Activated CD8-positive, alpha-beta memory T cell treated with anti-CD3 and anti-CD28 coated beads, Interleukin-2, amount 10 ng/mL, durations not matched to agents 7 days and 5 days (primary cell): ENCODE data around the gene ADAMTS16. TPM values are rescaled to one million over a fixed set of nuclear protein-coding genes. Genes with fewer than 3 reads are reported as not detected.

Source experiments
- ATAC-seq: fragments of 150-1000 bp; cut with Tn5 transposase; one replicate; pipeline ENCODE4 v1.10.0; 2021; ENCODE audit warnings: moderate library complexity
- CTCF ChIA-PET: fragments of 350-600 bp; sonication (Branson Sonifier 250); formaldehyde crosslinking; loops from one replicate; lab custom pipeline; 2021; ENCODE audit warnings: antibody characterized with exemption; lab: Charles Lee
- DNase-seq: peaks from one replicate; pipeline ENCODE4 v3.0.0-alpha.2; 2020
- H3K27ac Mint-ChIP-seq: one replicate; pipeline ENCODE4 v1.8.0; 2021; ENCODE audit warnings: mild to moderate bottlenecking, mixed read lengths
- H3K27me3 Mint-ChIP-seq: one replicate; pipeline ENCODE4 v1.8.0; 2021; ENCODE audit warnings: mixed read lengths
- H3K36me3 Mint-ChIP-seq: one replicate; pipeline ENCODE4 v1.8.0; 2021; ENCODE audit warnings: mild to moderate bottlenecking, mixed read lengths
- H3K4me1 Mint-ChIP-seq: one replicate; pipeline ENCODE4 v1.8.0; 2021; ENCODE audit warnings: mixed read lengths
- H3K4me3 Mint-ChIP-seq: one replicate; pipeline ENCODE4 v1.8.0; 2021; ENCODE audit warnings: mild to moderate bottlenecking, moderate library complexity, mixed read lengths
- H3K9me3 Mint-ChIP-seq: one replicate; pipeline ENCODE4 v1.8.0; 2022; ENCODE audit warnings: low read depth, mixed read lengths
- total RNA-seq, 2 experiments: library from RNA; stranded (reverse); gene quantifications; one replicate each; pipeline ENCODE4 v1.2.3, GENCODE V29; 2021

The ADAMTS16 gene
- total RNA-seq, 2 experiments from 2014 or later: not detected

DNA sequence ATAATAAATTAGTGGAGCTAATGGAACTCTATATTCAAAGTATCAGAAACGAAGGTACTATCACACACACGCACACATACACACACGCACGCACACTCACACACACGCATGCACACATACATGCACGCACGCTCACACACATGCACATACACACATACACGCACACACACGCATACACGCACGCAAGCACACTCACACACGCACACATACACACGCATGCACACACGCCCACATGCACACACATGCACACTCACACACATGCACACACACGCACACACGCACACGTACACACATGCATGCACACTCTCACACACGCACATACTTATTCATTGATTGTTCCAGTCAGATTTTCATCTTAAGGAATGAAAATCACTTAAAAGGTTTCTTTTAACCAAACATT, 212.5 kb downstream of the ADAMTS16 start:
- CTCF ChIA-PET: no interaction called here
- Mint-ChIP-seq H3K9me3 (peaks cover 3% of the 10 kb centered on the region), H3K4me1 (peaks cover 10% of the 10 kb centered on the region), H3K27ac (no peak overlapping the region), H3K4me3 (no peak overlapping the region), H3K36me3 (no peaks in the 10 kb centered on the region), H3K27me3 (no peaks in the 10 kb centered on the region)
- no peak for ATAC-seq
- no peak for DNase-seq

DNA sequence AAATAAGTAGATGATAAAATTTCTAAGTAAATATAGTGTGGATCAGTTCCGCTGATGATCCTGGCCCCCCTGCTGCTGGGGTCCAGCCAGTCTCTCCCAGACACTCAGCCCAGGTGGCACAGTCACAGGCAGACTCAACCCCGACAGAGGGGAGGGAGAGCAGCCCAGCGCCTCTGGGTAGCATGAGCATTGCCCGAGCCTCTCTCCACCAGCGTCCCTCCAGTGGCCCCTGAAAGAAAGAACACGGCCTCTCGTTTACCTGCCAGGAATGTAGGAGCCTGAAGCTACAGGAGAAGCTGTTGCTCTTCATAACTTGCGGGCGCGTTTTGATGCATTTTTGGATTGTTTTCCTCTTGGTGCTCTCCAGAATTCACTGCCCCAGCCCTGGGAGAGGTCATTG, 213.6 kb downstream of the ADAMTS16 start:
- no peak overlapping the region for H3K27ac Mint-ChIP-seq
- H3K4me1 Mint-ChIP-seq: peaks cover 2% of the 10 kb centered on the region

DNA sequence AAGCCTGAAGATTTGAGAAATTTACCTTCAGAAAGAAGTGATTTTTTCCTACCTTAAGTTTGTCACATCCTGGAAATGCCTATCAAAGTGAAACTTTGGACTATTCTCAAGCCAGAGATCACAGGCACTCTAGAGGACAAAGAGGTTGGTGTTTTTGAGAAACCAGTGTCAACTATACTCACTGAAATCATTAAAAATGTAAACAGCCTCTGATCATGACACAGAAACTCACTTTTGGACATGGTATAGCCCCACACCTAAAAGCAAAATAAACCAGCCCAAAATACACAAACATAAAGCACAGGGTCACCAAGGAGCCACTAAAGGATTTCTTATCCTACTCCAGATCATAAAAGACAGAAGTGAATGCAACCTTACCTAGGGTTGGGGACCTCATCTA, 216.6 kb downstream of the ADAMTS16 start:
- Mint-ChIP-seq H3K4me3 (no peak overlapping the region), H3K27ac (no peak overlapping the region), H3K4me1 (no peaks in the 10 kb centered on the region), H3K9me3 (peaks cover 3% of the 10 kb centered on the region), H3K27me3 (no peaks in the 10 kb centered on the region), H3K36me3 (no peaks in the 10 kb centered on the region)
- CTCF ChIA-PET: no interaction called here
- no peak for DNase-seq
- ATAC-seq: no peak

More for the DNA sequence above, 213.6 kb downstream of the ADAMTS16 start:
- Mint-ChIP-seq H3K4me3 (no peak overlapping the region), H3K9me3 (peaks cover 3% of the 10 kb centered on the region), H3K27me3 (no peaks in the 10 kb centered on the region), H3K36me3 (no peaks in the 10 kb centered on the region)
- DNase-seq: no peak
- CTCF ChIA-PET: no interaction called here
- ATAC-seq: no peak

DNA sequence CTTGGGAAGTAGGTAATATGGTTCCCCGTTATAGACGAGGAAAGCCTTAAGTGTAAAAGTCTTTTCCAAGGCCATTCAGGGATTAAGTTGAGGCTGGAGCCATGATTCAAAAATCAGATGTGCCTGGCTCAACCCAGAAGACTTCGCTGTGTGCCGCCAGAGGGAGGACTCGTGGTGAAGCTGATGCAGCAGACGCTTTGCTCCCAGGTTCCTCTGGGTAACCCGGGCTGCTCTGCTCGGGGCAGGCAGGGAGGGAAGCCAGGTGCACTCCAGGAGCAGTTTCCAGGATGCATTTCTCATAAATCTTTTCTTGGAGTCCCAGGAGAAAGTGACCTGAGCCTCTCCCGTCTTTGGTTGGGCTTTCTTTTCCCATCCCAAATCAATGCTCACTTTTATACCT, 219.5 kb downstream of the ADAMTS16 start:
- DNase-seq (no peak), ATAC-seq (no peak)
- Mint-ChIP-seq H3K27ac (no peak overlapping the region), H3K4me1 (no peaks in the 10 kb centered on the region), H3K4me3 (no peak overlapping the region), H3K9me3 (no peaks in the 10 kb centered on the region), H3K27me3 (no peaks in the 10 kb centered on the region), H3K36me3 (no peaks in the 10 kb centered on the region)
- CTCF ChIA-PET: no interaction called here

DNA sequence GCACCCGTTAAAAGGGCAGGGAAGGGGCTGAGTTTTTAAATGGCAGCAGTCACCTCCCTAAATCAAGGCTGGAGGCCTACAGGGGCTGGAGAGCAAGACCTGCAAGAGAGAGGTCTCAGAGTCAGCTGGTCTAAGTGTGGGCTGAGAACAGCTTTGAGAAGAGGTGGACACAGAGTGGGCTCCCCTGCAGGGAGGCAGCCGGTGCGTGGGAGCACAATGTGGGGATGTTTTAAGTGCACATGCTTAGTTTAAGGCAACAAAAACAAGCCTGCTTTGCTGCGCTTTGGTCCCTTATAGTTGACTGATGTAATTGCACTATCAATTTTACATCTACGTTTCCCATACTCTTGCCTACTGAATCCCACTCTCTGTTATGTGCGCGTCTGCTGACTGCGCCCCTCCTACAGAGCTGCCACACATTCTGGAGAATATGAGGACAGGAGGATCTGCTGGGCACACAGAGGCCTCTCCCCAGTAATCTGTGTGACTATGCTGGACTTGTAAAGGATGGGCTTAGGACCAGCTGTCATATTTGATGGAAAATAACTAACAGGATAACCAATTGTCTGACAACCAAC, 220.3 kb downstream of the ADAMTS16 start:
- CTCF ChIA-PET: no interaction called here
- H3K4me1 Mint-ChIP-seq: no peaks in the 10 kb centered on the region
- H3K9me3 Mint-ChIP-seq: no peaks in the 10 kb centered on the region
- no peak overlapping the region for H3K4me3 Mint-ChIP-seq
- no peaks in the 10 kb centered on the region for H3K27me3 Mint-ChIP-seq
- ATAC-seq (no peak), DNase-seq (no peak)
- no peaks in the 10 kb centered on the region for H3K36me3 Mint-ChIP-seq
- H3K27ac Mint-ChIP-seq: no peak overlapping the region

DNA sequence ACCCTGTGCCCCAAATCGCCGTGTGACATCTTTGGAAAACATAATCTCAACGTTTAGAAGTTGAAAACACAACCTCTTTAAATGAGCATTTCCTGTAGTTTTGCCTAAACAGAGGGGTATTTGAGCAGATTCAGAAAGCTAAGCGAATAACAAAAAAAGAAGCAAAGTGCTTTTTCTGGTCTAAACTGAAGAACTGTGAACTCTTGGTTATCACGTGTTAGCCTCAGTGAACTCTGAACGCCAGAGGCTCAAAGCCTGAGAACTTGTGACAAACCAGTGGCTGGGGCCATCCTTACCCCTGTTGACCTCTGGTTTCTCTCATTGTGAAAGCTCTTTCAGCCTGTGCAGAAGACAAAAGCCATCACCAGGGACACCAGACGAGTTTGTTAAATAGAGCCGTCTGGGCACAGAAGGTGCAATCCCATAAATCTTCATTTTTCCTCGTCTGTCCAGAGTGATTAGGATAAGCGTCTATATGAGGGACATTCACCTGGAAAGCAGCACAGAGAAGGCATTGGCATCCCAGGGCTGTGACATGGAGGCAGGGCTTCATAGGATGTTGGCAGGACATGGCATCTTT, 220.9 kb downstream of the ADAMTS16 start:
- H3K4me1 Mint-ChIP-seq: no peaks in the 10 kb centered on the region
- CTCF ChIA-PET: no interaction called here
- no peak overlapping the region for H3K4me3 Mint-ChIP-seq
- no peaks in the 10 kb centered on the region for H3K36me3 Mint-ChIP-seq
- H3K27ac Mint-ChIP-seq: no peak overlapping the region
- no peak for ATAC-seq
- H3K9me3 Mint-ChIP-seq: no peaks in the 10 kb centered on the region
- no peaks in the 10 kb centered on the region for H3K27me3 Mint-ChIP-seq
- no peak for DNase-seq

DNA sequence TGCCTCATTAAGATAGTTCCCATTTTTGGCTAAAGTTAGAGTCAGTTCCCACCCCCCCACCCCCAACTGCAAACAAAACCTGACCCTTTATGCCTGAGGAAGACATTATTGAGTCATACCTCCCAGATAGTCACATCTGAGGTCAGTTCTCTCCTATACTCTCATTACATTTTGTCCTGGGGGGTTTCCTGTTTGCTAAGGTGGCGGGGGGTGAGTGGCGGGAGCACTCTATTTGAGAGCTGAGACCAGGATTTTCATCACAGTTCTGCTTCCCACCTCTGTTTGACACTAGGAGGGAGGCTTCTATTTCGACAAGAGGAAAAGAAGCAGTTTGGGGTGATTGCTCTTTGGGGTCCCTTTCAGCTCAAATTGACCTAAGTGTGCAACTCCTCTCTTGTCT, 222.9 kb downstream of the ADAMTS16 start:
- H3K36me3 Mint-ChIP-seq: no peaks in the 10 kb centered on the region
- H3K27ac Mint-ChIP-seq: no peak overlapping the region
- DNase-seq: no peak
- no peak for ATAC-seq
- H3K9me3 Mint-ChIP-seq: no peaks in the 10 kb centered on the region
- no peaks in the 10 kb centered on the region for H3K4me1 Mint-ChIP-seq
- no peaks in the 10 kb centered on the region for H3K27me3 Mint-ChIP-seq
- H3K4me3 Mint-ChIP-seq: no peak overlapping the region
- CTCF ChIA-PET: no interaction called here

DNA sequence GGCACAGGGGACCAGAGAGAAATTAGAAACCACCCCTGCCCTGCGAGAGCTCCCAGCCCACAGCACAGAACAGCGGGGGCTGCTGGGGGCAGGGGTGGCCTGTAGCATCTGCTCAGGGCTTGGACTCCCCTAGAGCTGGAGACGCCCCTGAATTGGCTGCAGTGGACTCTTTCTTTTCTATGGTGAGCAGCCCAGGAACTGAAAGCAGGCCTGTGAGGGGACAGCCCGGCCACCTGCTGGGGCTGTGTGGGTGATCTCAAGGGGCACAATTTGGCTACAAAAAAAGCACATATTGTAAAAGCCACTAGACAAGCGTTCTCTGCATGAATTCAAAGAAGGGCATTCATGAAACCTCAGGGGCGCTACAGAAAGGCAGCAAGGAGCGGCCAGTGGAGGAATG, 224.8 kb downstream of the ADAMTS16 start:
- Mint-ChIP-seq H3K36me3 (no peaks in the 10 kb centered on the region), H3K27me3 (no peaks in the 10 kb centered on the region), H3K27ac (no peak overlapping the region), H3K9me3 (no peaks in the 10 kb centered on the region), H3K4me1 (no peaks in the 10 kb centered on the region), H3K4me3 (no peak overlapping the region)
- DNase-seq (no peak), ATAC-seq (no peak)
- CTCF ChIA-PET: no interaction called here

DNA sequence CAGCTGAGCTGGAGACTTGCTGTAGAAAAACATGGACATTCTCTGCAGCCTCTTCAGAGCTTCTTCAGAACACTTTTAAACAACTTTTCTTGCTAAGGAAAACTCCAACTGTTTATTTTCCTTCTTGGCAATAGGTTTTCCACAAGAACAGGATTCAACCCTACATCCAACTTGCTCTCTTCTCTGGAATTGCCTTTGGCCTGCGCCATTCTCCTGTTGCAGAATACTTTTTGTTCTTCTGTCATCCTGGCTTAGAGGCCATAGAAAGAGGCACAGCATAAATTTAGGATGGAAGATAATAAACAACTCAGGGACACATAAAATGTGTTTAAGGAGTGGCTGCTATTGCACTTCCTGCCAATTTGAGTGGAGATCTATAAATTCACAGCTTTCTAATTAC, 227.6 kb downstream of the ADAMTS16 start:
- no peaks in the 10 kb centered on the region for H3K4me1 Mint-ChIP-seq
- H3K27ac Mint-ChIP-seq: no peak overlapping the region
- CTCF ChIA-PET: no interaction called here
- H3K27me3 Mint-ChIP-seq: no peaks in the 10 kb centered on the region
- no peak overlapping the region for H3K4me3 Mint-ChIP-seq
- no peak for DNase-seq
- H3K36me3 Mint-ChIP-seq: no peaks in the 10 kb centered on the region
- ATAC-seq: no peak
- H3K9me3 Mint-ChIP-seq: no peaks in the 10 kb centered on the region

DNA sequence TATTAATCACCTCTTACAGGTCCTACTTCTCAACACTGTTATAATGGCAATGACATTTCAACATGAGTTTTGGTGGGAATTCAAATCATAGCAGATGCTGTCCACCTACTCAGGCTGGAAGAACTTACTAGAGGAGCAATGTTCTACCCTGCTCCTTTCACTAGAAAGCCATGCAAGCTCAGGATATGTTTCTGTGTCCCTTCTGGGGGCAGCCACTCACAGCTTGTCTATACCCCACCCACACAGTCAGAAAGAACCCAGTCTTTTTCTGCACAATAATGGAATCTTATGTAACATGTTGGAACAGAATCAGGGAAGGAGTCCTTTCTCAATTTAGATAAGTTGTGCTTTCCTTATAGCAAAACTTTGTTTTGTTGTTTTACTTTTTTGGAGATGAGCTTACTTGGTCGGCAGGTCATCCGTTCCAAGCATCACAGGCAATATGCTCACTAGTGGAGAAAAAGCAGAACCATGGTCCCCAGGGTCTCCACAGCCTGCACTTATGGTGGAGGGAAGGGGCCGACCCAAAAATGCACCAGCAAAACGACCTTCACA, 229.0 kb downstream of the ADAMTS16 start:
- no peaks in the 10 kb centered on the region for H3K36me3 Mint-ChIP-seq
- CTCF ChIA-PET: no interaction called here
- no peak for DNase-seq
- no peaks in the 10 kb centered on the region for H3K4me1 Mint-ChIP-seq
- ATAC-seq: no peak
- no peaks in the 10 kb centered on the region for H3K9me3 Mint-ChIP-seq
- H3K4me3 Mint-ChIP-seq: no peak overlapping the region
- H3K27ac Mint-ChIP-seq: no peak overlapping the region
- no peaks in the 10 kb centered on the region for H3K27me3 Mint-ChIP-seq
